Activated naive CD4-positive, alpha-beta T cell treated with anti-CD3 and anti-CD28 coated beads, Interleukin-2, amount 50 U/mL, for 72 hours (primary cell): ENCODE results near the gene TIGD3. TPM values are rescaled to one million over a fixed set of nuclear protein-coding genes. Genes with fewer than 3 reads are reported as not detected.
A peak's percentile ranks its signal among the peaks of the same experiment; 100 is the strongest.
"Not testable (repeated sequence)": the region's sequence is repeated elsewhere in the genome, so short reads cannot be mapped to it uniquely, and the experiment has no call there.

ENCODE experiments used
- ATAC-seq, 2 donors: fragments of 150-1000 bp; cut with Tn5 transposase; 2 replicates each; pipeline ENCODE4 v1.10.0; 2021; ENCODE audit warnings: mild to moderate bottlenecking in 2 of 2, moderate library complexity in 2 of 2
- DNase-seq, 2 donors: peaks; one replicate each; pipeline ENCODE4 v3.0.0; 2021 to 2022; ENCODE audit warnings: low spot score in 2 of 2
- H3K27ac Mint-ChIP-seq, 2 donors: one replicate each; pipeline ENCODE4 v1.8.0; 2022; ENCODE audit warnings: mild to moderate bottlenecking in 2 of 2, mixed read lengths in 2 of 2
- H3K36me3 Mint-ChIP-seq, 2 donors: one replicate each; pipeline ENCODE4 v1.8.0; 2022; ENCODE audit warnings: mixed read lengths in 2 of 2
- H3K9me3 Mint-ChIP-seq, 2 donors: one replicate each; pipeline ENCODE4 v1.8.0; 2022; ENCODE audit warnings: mixed read lengths in 2 of 2
- total RNA-seq, 2 donors: library from RNA; stranded (reverse); gene quantifications; one replicate each; pipeline ENCODE4 v1.2.3, GENCODE V29; 2022

TIGD3 gene
- total RNA-seq, 2 donors from 2014 or later: 0.76 to 4.0 TPM

- Mint-ChIP-seq H3K9me3 (no peaks in the 10 kb centered on the region), H3K27ac (no peak overlapping the region), H3K36me3 (no peaks in the 10 kb centered on the region)
- DNase-seq (no peak), ATAC-seq (no peak)
These were observed 34.0 kb upstream of the TIGD3 start for GRCh38 chr11:65320386-65321075.

GRCh38 chr11:65321076-65321475 is 33.5 kb upstream of the TIGD3 start:
- no peaks in the 10 kb centered on the region for H3K36me3 Mint-ChIP-seq
- DNase-seq (no peak), ATAC-seq (no peak)
- H3K27ac Mint-ChIP-seq: no peak overlapping the region
- H3K9me3 Mint-ChIP-seq: no peaks in the 10 kb centered on the region

- no peak for ATAC-seq
- no peaks in the 10 kb centered on the region for H3K9me3 Mint-ChIP-seq
- peak overlapping the region in 1 of 2 donors; percentile 19 for H3K27ac Mint-ChIP-seq
- DNase-seq: no peak
- H3K36me3 Mint-ChIP-seq: no peaks in the 10 kb centered on the region
These were observed 32.6 kb upstream of the TIGD3 start for GRCh38 chr11:65321828-65322485.

- no peak for ATAC-seq
These were observed 30.7 kb upstream of the TIGD3 start for GRCh38 chr11:65323813-65324212.

GRCh38 chr11:65325435-65325834 is 29.1 kb upstream of the TIGD3 start:
- Mint-ChIP-seq H3K36me3 (no peaks in the 10 kb centered on the region), H3K9me3 (no peaks in the 10 kb centered on the region), H3K27ac (no peak overlapping the region)

More at GRCh38 chr11:65323813-65324212, 30.7 kb upstream of the TIGD3 start:
- no peaks in the 10 kb centered on the region for H3K9me3 Mint-ChIP-seq
- H3K27ac Mint-ChIP-seq: no peak overlapping the region
- H3K36me3 Mint-ChIP-seq: no peaks in the 10 kb centered on the region
- no peak for DNase-seq

GRCh38 chr11:65327021-65327420 is 27.5 kb upstream of the TIGD3 start:
- ATAC-seq (no peak), DNase-seq (no peak)
- Mint-ChIP-seq H3K36me3 (no peaks in the 10 kb centered on the region), H3K27ac (no peak overlapping the region), H3K9me3 (no peaks in the 10 kb centered on the region)

More at GRCh38 chr11:65325435-65325834, 29.1 kb upstream of the TIGD3 start:
- no peak for DNase-seq
- ATAC-seq: no peak

- Mint-ChIP-seq H3K27ac (peak overlapping the region in 1 of 2 donors; percentile 26), H3K36me3 (peaks cover 6 to 9% of the 10 kb centered on the region in 2 donors), H3K9me3 (no peaks in the 10 kb centered on the region)
- DNase-seq (no peak), ATAC-seq (no peak)
These were observed 25.1 kb upstream of the TIGD3 start for GRCh38 chr11:65329478-65329877.

- DNase-seq (peak in 1 of 2 donors; percentile 88), ATAC-seq (peak; percentile 33 to 34)
- H3K27ac Mint-ChIP-seq: peak overlapping the region in 1 of 2 donors; percentile 26
- no peaks in the 10 kb centered on the region for H3K9me3 Mint-ChIP-seq
- peaks cover 6 to 13% of the 10 kb centered on the region in 2 donors for H3K36me3 Mint-ChIP-seq
These were observed 24.6 kb upstream of the TIGD3 start for GRCh38 chr11:65329944-65330403.

- H3K9me3 Mint-ChIP-seq: no peaks in the 10 kb centered on the region
- no peak for ATAC-seq
- peaks cover 6 to 13% of the 10 kb centered on the region in 2 donors for H3K36me3 Mint-ChIP-seq
- no peak overlapping the region for H3K27ac Mint-ChIP-seq
- no peak for DNase-seq
These were observed 24.0 kb upstream of the TIGD3 start for GRCh38 chr11:65330544-65330943.

GRCh38 chr11:65332591-65332990 is 22.0 kb upstream of the TIGD3 start:
- not testable (repeated sequence) for ATAC-seq, DNase-seq, H3K9me3 Mint-ChIP-seq, H3K27ac Mint-ChIP-seq
- H3K36me3 Mint-ChIP-seq: peaks cover 6 to 13% of the 10 kb centered on the region in 2 donors

GRCh38 chr11:65334696-65335295 is 19.8 kb upstream of the TIGD3 start:
- Mint-ChIP-seq H3K9me3 (no peaks in the 10 kb centered on the region), H3K27ac (peak overlapping the region; percentile 88 to 89), H3K36me3 (peaks cover 6 to 21% of the 10 kb centered on the region in 2 donors)
- peak in 1 of 2 donors; percentile 23 for ATAC-seq
- no peak for DNase-seq

- no peak for ATAC-seq
- no peaks in the 10 kb centered on the region for H3K9me3 Mint-ChIP-seq
- peaks cover 7 to 17% of the 10 kb centered on the region in 2 donors for H3K36me3 Mint-ChIP-seq
- no peak for DNase-seq
- peak overlapping the region; percentile 12 to 34 for H3K27ac Mint-ChIP-seq
These were observed 15.9 kb upstream of the TIGD3 start for GRCh38 chr11:65338676-65339075.

- peak overlapping the region; percentile 41 to 81 for H3K27ac Mint-ChIP-seq
- ATAC-seq (no peak), DNase-seq (no peak)
- no peaks in the 10 kb centered on the region for H3K9me3 Mint-ChIP-seq
- peaks cover 5 to 8% of the 10 kb centered on the region in 2 donors for H3K36me3 Mint-ChIP-seq
These were observed 14.3 kb upstream of the TIGD3 start for GRCh38 chr11:65340226-65340625.

- Mint-ChIP-seq H3K9me3 (no peaks in the 10 kb centered on the region), H3K36me3 (peaks cover 12 to 16% of the 10 kb centered on the region in 2 donors), H3K27ac (peak overlapping the region in 1 of 2 donors; percentile 65)
- ATAC-seq (no peak), DNase-seq (no peak)
These were observed 12.7 kb upstream of the TIGD3 start for GRCh38 chr11:65341856-65342255.

- H3K9me3 Mint-ChIP-seq: no peaks in the 10 kb centered on the region
- no peak overlapping the region for H3K27ac Mint-ChIP-seq
- H3K36me3 Mint-ChIP-seq: peaks cover 5 to 13% of the 10 kb centered on the region in 2 donors
- ATAC-seq (no peak), DNase-seq (no peak)
These were observed 3.0 kb upstream of the TIGD3 start for GRCh38 chr11:65351511-65351910.

GRCh38 chr11:65352783-65353182 is 1.8 kb upstream of the TIGD3 start:
- ATAC-seq (no peak), DNase-seq (no peak)
- Mint-ChIP-seq H3K9me3 (no peaks in the 10 kb centered on the region), H3K36me3 (peaks cover 4 to 10% of the 10 kb centered on the region in 2 donors), H3K27ac (no peak overlapping the region)

- no peaks in the 10 kb centered on the region for H3K9me3 Mint-ChIP-seq
- DNase-seq: no peak
- peaks cover 4 to 10% of the 10 kb centered on the region in 2 donors for H3K36me3 Mint-ChIP-seq
- no peak for ATAC-seq
- peak overlapping the region; percentile 54 to 59 for H3K27ac Mint-ChIP-seq
These were observed 1.2 kb upstream of the TIGD3 start for GRCh38 chr11:65353376-65353775.
